Gastrocnemius medialis (tissue), 4 donors: ENCODE data around the gene RAB7A. TPM values are rescaled to one million over a fixed set of nuclear protein-coding genes. Genes with fewer than 3 reads are reported as not detected.
"Not testable (repeated sequence)": the region's sequence is repeated elsewhere in the genome, so short reads cannot be mapped to it uniquely, and the experiment has no call there.

Experiments used
- ATAC-seq, 2 donors: fragments of 150-250 bp; one replicate each; pipeline ENCODE4 v1.9.1; 2016
- DNase-seq, 2 donors: peaks; one replicate each; pipeline ENCODE4 v3.0.0-alpha.2; 2019
- H3K27ac ChIP-seq, 4 donors: fragments of 200-600 bp; sonication (generic); 1 replicate in 1 of 4; 2 replicates in 3 of 4; pipeline ENCODE4 v1.5.1; 2016 to 2018; ENCODE audit warnings: mild to moderate bottlenecking in 2 of 4, moderate library complexity in 1 of 4
- H3K27me3 ChIP-seq, 3 donors: fragments of 200-600 bp; sonication (generic) in 2 of 3; 1 replicate in 1 of 3; 2 replicates in 2 of 3; pipeline versions ENCODE4 v1.5.1 to v1.6.0; 2016 to 2019; ENCODE audit warnings: mild to moderate bottlenecking in 1 of 3, moderate library complexity in 1 of 3
- H3K36me3 ChIP-seq, 2 donors: fragments of 200-600 bp; sonication (generic) in 1 of 2; one replicate each; pipeline ENCODE4 v1.5.1; 2017 to 2018
- H3K4me1 ChIP-seq, 2 donors: fragments of 200-600 bp; sonication (generic) in 1 of 2; one replicate each; pipeline ENCODE4 v1.5.1; 2016 to 2017; ENCODE audit warnings: mild to moderate bottlenecking in 2 of 2
- H3K4me3 ChIP-seq, 4 donors: fragments of 200-600 bp; sonication (generic) in 3 of 4; 1 replicate in 1 of 4; 2 replicates in 3 of 4; pipeline ENCODE4 v1.5.1; 2016 to 2019; ENCODE audit warnings: mild to moderate bottlenecking in 2 of 4
- H3K9me3 ChIP-seq, 3 donors: fragments of 200-600 bp; sonication (generic) in 2 of 3; 1 replicate in 1 of 3; 2 replicates in 2 of 3; pipeline ENCODE4 v1.5.1; 2016 to 2019
- CTCF ChIP-seq, 5 experiments: fragments of 450-650 bp in 3 of 5; fragments of 200-600 bp in 2 of 5; sonication (generic) in 2 of 5; IDR thresholded peaks in 4 of 5; conservative IDR thresholded peaks in 1 of 5; 1 replicate in 4 of 5; 2 replicates in 1 of 5; pipeline ENCODE4 v1.5.1; 2016 to 2019; ENCODE audit warnings: antibody characterized with exemption in 5 of 5, mild to moderate bottlenecking in 3 of 5, moderate library complexity in 3 of 5
- POLR2A ChIP-seq, 2 donors: fragments of 450-650 bp; IDR thresholded peaks; one replicate each; pipeline ENCODE4 v1.6.1; 2017; ENCODE audit warnings: antibody characterized with exemption in 2 of 2, mild to moderate bottlenecking in 2 of 2, moderate library complexity in 2 of 2
- in situ Hi-C, 4 donors: fragments of 200-750 bp; cut with MboI; loops; one replicate each; pipeline versions ENCODE4 v1.15.0 to v1.8.0; 2017; ENCODE audit warnings: low sequenced_read_pairs in 4 of 4
- intact Hi-C: fragments of 100-400 bp; cut with DNase I; formaldehyde crosslinking; loops from one replicate; pipeline ENCODE4 v1.15.1; 2023; ENCODE audit warnings: low total_unique reads
- total RNA-seq, 4 donors: library from RNA; depleted of rRNA; stranded (reverse); fragments of >200 nt; gene quantifications; one replicate each; pipeline versions ENCODE4 v1.1.0 to v1.2.3, GENCODE V29; 2016

The RAB7A gene
- total RNA-seq, 4 donors from 2014 or later = 102 to 190 (median 149) TPM

- H3K36me3 ChIP-seq = peaks cover 0 to 4% of the 10 kb centered on the region in 2 donors
- no peaks in the 10 kb centered on the region for H3K9me3 ChIP-seq
- H3K4me3 ChIP-seq = no peak overlapping the region
- ATAC-seq (no peak), DNase-seq (no peak)
- in situ Hi-C loops = no loop called here
- H3K27me3 ChIP-seq = no peaks in the 10 kb centered on the region
- TF ChIP-seq CTCF (IDR thresholded peaks at IDR 0.05 in 4 of 5, conservative IDR thresholded peaks at IDR 0.05 in 1 of 5) = no peak
- TF ChIP-seq POLR2A (IDR thresholded peaks at IDR 0.05) = no peak
- H3K4me1 ChIP-seq = peaks cover 73 to 74% of the 10 kb centered on the region in 2 donors
- H3K27ac ChIP-seq = peak overlapping the region in 3 of 4 donors; percentile 23 to 57 (median 44)
- intact Hi-C loops = no loop called here
Observed at GRCh38 chr3:128748557-128748956, 22.6 kb downstream of the RAB7A start.

GRCh38 chr3:128749035-128749434, 23.1 kb downstream of the RAB7A start:
- in situ Hi-C loops (no loop called here), intact Hi-C loops (no loop called here)
- H3K27ac ChIP-seq = peak overlapping the region; percentile 17 to 57 (median 34)
- no peak for ATAC-seq
- no peak for DNase-seq
- no peaks in the 10 kb centered on the region for H3K27me3 ChIP-seq
- TF ChIP-seq CTCF (IDR thresholded peaks at IDR 0.05 in 4 of 5, conservative IDR thresholded peaks at IDR 0.05 in 1 of 5) = no peak
- TF ChIP-seq POLR2A (IDR thresholded peaks at IDR 0.05) = no peak
- H3K9me3 ChIP-seq = no peaks in the 10 kb centered on the region
- H3K4me1 ChIP-seq = peaks cover 78 to 79% of the 10 kb centered on the region in 2 donors
- peaks cover 0 to 2% of the 10 kb centered on the region in 2 donors for H3K36me3 ChIP-seq
- no peak overlapping the region for H3K4me3 ChIP-seq

GRCh38 chr3:128749561-128749960, 23.6 kb downstream of the RAB7A start:
- ATAC-seq, intact Hi-C loops, in situ Hi-C loops, H3K9me3 ChIP-seq, H3K36me3 ChIP-seq, H3K27me3 ChIP-seq, DNase-seq, H3K4me3 ChIP-seq: not testable (repeated sequence)
- peaks cover 82 to 84% of the 10 kb centered on the region in 2 donors for H3K4me1 ChIP-seq
- H3K27ac ChIP-seq = peak overlapping the region; percentile 10 to 57 (median 30)

- ATAC-seq (peak; percentile 39 to 86), DNase-seq (peak in 1 of 2 donors; percentile 45)
- H3K36me3 ChIP-seq = no peaks in the 10 kb centered on the region
- intact Hi-C loops (loop anchor here (2.0 kb wide), 1 partner anchor 13 kb away; no protein-coding TSS in a partner anchor), in situ Hi-C loops (no loop called here)
- H3K4me1 ChIP-seq = peaks cover 64 to 79% of the 10 kb centered on the region in 2 donors
- H3K9me3 ChIP-seq = no peaks in the 10 kb centered on the region
- TF ChIP-seq POLR2A (IDR thresholded peaks at IDR 0.05) (no peak), CTCF (IDR thresholded peaks at IDR 0.05 in 4 of 5, conservative IDR thresholded peaks at IDR 0.05 in 1 of 5) (no peak)
- no peaks in the 10 kb centered on the region for H3K27me3 ChIP-seq
- peak overlapping the region; percentile 56 to 94 (median 60) for H3K27ac ChIP-seq
- no peak overlapping the region for H3K4me3 ChIP-seq
Observed at GRCh38 chr3:128753715-128754114, 27.7 kb downstream of the RAB7A start.

GRCh38 chr3:128760042-128760441, 34.1 kb downstream of the RAB7A start:
- DNase-seq = no peak
- Histone ChIP-seq H3K27ac (peak overlapping the region; percentile 80 to 94 (median 84)), H3K4me1 (peaks cover 65 to 71% of the 10 kb centered on the region in 2 donors), H3K4me3 (no peak overlapping the region), H3K36me3 (no peaks in the 10 kb centered on the region), H3K9me3 (no peaks in the 10 kb centered on the region), H3K27me3 (no peaks in the 10 kb centered on the region)
- ATAC-seq = no peak
- TF ChIP-seq POLR2A (IDR thresholded peaks at IDR 0.05) (no peak), CTCF (IDR thresholded peaks at IDR 0.05 in 4 of 5, conservative IDR thresholded peaks at IDR 0.05 in 1 of 5) (no peak)
- in situ Hi-C loops = no loop called here
- intact Hi-C loops = no loop called here
